ENCODE measurements around the gene TRAPPC1. TPM values are rescaled to one million over a fixed set of nuclear protein-coding genes. Genes with fewer than 3 reads are reported as not detected.
A peak's percentile ranks its signal among the peaks of the same experiment; 100 is the strongest.

The TRAPPC1 gene
- total RNA-seq, 1 experiment from 2014 or later: 75.5 TPM

GRCh38 chr17:7888184-7888920 is 43.4 kb downstream of the TRAPPC1 start, which contains the start of gene CHD3:
Gene CHD3, plus strand, starts transcription at chr17:7888789. Its CDS starts 212 bp downstream, at chr17:7889001.
- Mint-ChIP-seq H3K4me1 (ENCODE audit: low read depth, unreplicated experiment) (no peaks in the 10 kb centered on the region), H3K27ac (ENCODE audit: unreplicated experiment) (no peak within 1 kb of the TSS), H3K4me3 (ENCODE audit: unreplicated experiment) (no peak within 1 kb of the TSS), H3K36me3 (ENCODE audit: insufficient read depth, unreplicated experiment) (peaks cover 6% of the 10 kb centered on the region), H3K9me3 (ENCODE audit: unreplicated experiment) (no peaks in the 10 kb centered on the region), H3K27me3 (ENCODE audit: insufficient read depth, unreplicated experiment) (no peaks in the 10 kb centered on the region)
- ChIA-PET POLR2A (no interaction called here), CTCF (no interaction called here)
- peak within 1 kb of the TSS; percentile 52 for H3K4me3 ChIP-seq (ENCODE audit: low read depth, low read length)
- peak; percentile 42 to 44 for DNase-seq
- no peaks in the 10 kb centered on the region for H3K27me3 ChIP-seq (replicated peaks; ENCODE audit: control insufficient read depth, insufficient read depth, low read length)
- H3K9me3 ChIP-seq: no peaks in the 10 kb centered on the region
- H3K4me1 ChIP-seq: no peaks in the 10 kb centered on the region; the same call in 1 of the 2 replicates
- no peak for TF ChIP-seq CTCF (IDR thresholded peaks at IDR 0.05; ENCODE audit: insufficient read depth in 1 of 2, low read depth in 1 of 2, low read length in 1 of 2, severe bottlenecking in 1 of 2, unreplicated experiment in 1 of 2)
- intact Hi-C loops (cut with micrococcal nuclease; ENCODE audit: unreplicated experiment): loop anchor here (2.0 kb wide), 1 partner anchor 26 kb away; no protein-coding TSS in a partner anchor
- no peaks in the 10 kb centered on the region for H3K36me3 ChIP-seq (ENCODE audit: control insufficient read depth, insufficient read depth, low read length)
- BruUV-seq (replicated peaks): no TSS peak

- POLR2A ChIA-PET: no interaction called here
- BruUV-seq (replicated peaks): TSS peak; percentile 31
- Histone ChIP-seq H3K4me3 (ENCODE audit: low read depth, low read length) (peak overlapping the region; percentile 52), H3K9me3 (no peaks in the 10 kb centered on the region), H3K4me1 (no peaks in the 10 kb centered on the region; the same call in 1 of the 2 replicates), H3K36me3 (ENCODE audit: control insufficient read depth, insufficient read depth, low read length) (no peaks in the 10 kb centered on the region), H3K27me3 (replicated peaks; ENCODE audit: control insufficient read depth, insufficient read depth, low read length) (no peaks in the 10 kb centered on the region)
- Mint-ChIP-seq H3K4me3 (ENCODE audit: unreplicated experiment) (no peak overlapping the region), H3K36me3 (ENCODE audit: insufficient read depth, unreplicated experiment) (peaks cover 6% of the 10 kb centered on the region), H3K9me3 (ENCODE audit: unreplicated experiment) (no peaks in the 10 kb centered on the region), H3K27ac (ENCODE audit: unreplicated experiment) (no peak overlapping the region), H3K4me1 (ENCODE audit: low read depth, unreplicated experiment) (no peaks in the 10 kb centered on the region), H3K27me3 (ENCODE audit: insufficient read depth, unreplicated experiment) (no peaks in the 10 kb centered on the region)
- CTCF ChIA-PET: no interaction called here
- intact Hi-C loops (cut with micrococcal nuclease; ENCODE audit: unreplicated experiment): loop anchor here (2.0 kb wide), 1 partner anchor 25 kb away; no protein-coding TSS in a partner anchor
- DNase-seq: peak; percentile 70 to 73
- TF ChIP-seq CTCF (IDR thresholded peaks at IDR 0.05; ENCODE audit: insufficient read depth in 1 of 2, low read depth in 1 of 2, low read length in 1 of 2, severe bottlenecking in 1 of 2, unreplicated experiment in 1 of 2): no peak
Observed at GRCh38 chr17:7887482-7888183, 44.1 kb downstream of the TRAPPC1 start.

- Mint-ChIP-seq H3K27ac (ENCODE audit: unreplicated experiment) (no peak overlapping the region), H3K36me3 (ENCODE audit: insufficient read depth, unreplicated experiment) (peaks cover 6% of the 10 kb centered on the region), H3K27me3 (ENCODE audit: insufficient read depth, unreplicated experiment) (no peaks in the 10 kb centered on the region), H3K4me1 (ENCODE audit: low read depth, unreplicated experiment) (no peaks in the 10 kb centered on the region), H3K4me3 (ENCODE audit: unreplicated experiment) (no peak overlapping the region), H3K9me3 (ENCODE audit: unreplicated experiment) (no peaks in the 10 kb centered on the region)
- ChIA-PET CTCF (no interaction called here), POLR2A (no interaction called here)
- no peaks in the 10 kb centered on the region for H3K36me3 ChIP-seq (ENCODE audit: control insufficient read depth, insufficient read depth, low read length)
- no peak for TF ChIP-seq CTCF (IDR thresholded peaks at IDR 0.05; ENCODE audit: insufficient read depth in 1 of 2, low read depth in 1 of 2, low read length in 1 of 2, severe bottlenecking in 1 of 2, unreplicated experiment in 1 of 2)
- no peaks in the 10 kb centered on the region for H3K27me3 ChIP-seq (replicated peaks; ENCODE audit: control insufficient read depth, insufficient read depth, low read length)
- H3K4me3 ChIP-seq (ENCODE audit: low read depth, low read length): peak overlapping the region; percentile 72
- H3K4me1 ChIP-seq: no peaks in the 10 kb centered on the region; the same call in 1 of the 2 replicates
- TSS peak; percentile 38 for BruUV-seq (replicated peaks)
- DNase-seq: no peak
- no peaks in the 10 kb centered on the region for H3K9me3 ChIP-seq
- intact Hi-C loops (cut with micrococcal nuclease; ENCODE audit: unreplicated experiment): no loop called here
Observed at GRCh38 chr17:7887038-7887481, 44.7 kb downstream of the TRAPPC1 start.

Data from Caco-2 (cell line).